Lower leg skin (tissue), 4 donors: ENCODE measurements around the gene SPACDR. TPM values are rescaled to one million over a fixed set of nuclear protein-coding genes. Genes with fewer than 3 reads are reported as not detected.
"Not testable (repeated sequence)": the region's sequence is repeated elsewhere in the genome, so short reads cannot be mapped to it uniquely, and the experiment has no call there.

Experiments used
- DNase-seq, 2 donors: peaks; one replicate each; pipeline ENCODE4 v3.0.0-alpha.2; 2019; ENCODE audit warnings: low spot score in 2 of 2
- H3K4me3 ChIP-seq: fragments of 200-600 bp; sonication (generic); 2 replicates; pipeline ENCODE4 v1.5.1; 2017; ENCODE audit warnings: mild to moderate bottlenecking, low read depth; ENCODE audit not compliant: poor library complexity, severe bottlenecking
- CTCF ChIP-seq, 3 donors: fragments of 450-650 bp; IDR thresholded peaks; one replicate each; pipeline ENCODE4 v1.5.1; 2016; ENCODE audit warnings: antibody characterized with exemption in 3 of 3, mild to moderate bottlenecking in 3 of 3, moderate library complexity in 2 of 3
- POLR2A ChIP-seq, 2 donors: fragments of 450-650 bp; IDR thresholded peaks; one replicate each; pipeline ENCODE4 v1.6.1; 2016 to 2017; ENCODE audit warnings: antibody characterized with exemption in 2 of 2, mild to moderate bottlenecking in 1 of 2, moderate library complexity in 1 of 2
- WGBS, 2 donors: methylation state at CpG; one replicate each; pipeline ENCODE4 v1.1.5; 2018; 5-methylcytosine and 5-hydroxymethylcytosine counted together
- intact Hi-C: fragments of 100-400 bp; cut with DNase I; formaldehyde crosslinking; loops from one replicate; pipeline ENCODE4 v1.15.0; 2023; ENCODE audit warnings: low total_unique reads
- total RNA-seq, 4 donors: library from RNA; depleted of rRNA; stranded (reverse); fragments of >200 nt; gene quantifications; one replicate each; pipeline ENCODE4 v1.1.0, GENCODE V29; 2016

SPACDR gene
- total RNA-seq, 4 donors from 2014 or later: 0.26 to 1.5 TPM; not detected in 2

GRCh38 chr7:100465299-100465698, 1.2 kb upstream of the SPACDR start:
- H3K4me3 ChIP-seq: no peak overlapping the region
- no peak for TF ChIP-seq CTCF (IDR thresholded peaks at IDR 0.05)
- no peak for TF ChIP-seq POLR2A (IDR thresholded peaks at IDR 0.05)
- intact Hi-C loops: loop anchor here (10.0 kb wide), 1 partner anchor 390 kb away; the partner anchor contains the start of gene SLC12A9
- 75% methylated on average over 8 of the region's 8 CpGs for WGBS, 2 donors
- no peak for DNase-seq

- intact Hi-C loops: loop anchor here (10.0 kb wide), 1 partner anchor 390 kb away; the partner anchor contains the start of gene SLC12A9
- whole genome bisulfite sequencing, 2 donors: 90 to 94% methylated on average over 2 of the region's 2 CpGs
- DNase-seq: no peak
- H3K4me3 ChIP-seq: no peak overlapping the region
- no peak for TF ChIP-seq POLR2A (IDR thresholded peaks at IDR 0.05)
- TF ChIP-seq CTCF (IDR thresholded peaks at IDR 0.05): no peak
Observed at GRCh38 chr7:100464791-100465190, 731 bp upstream of the SPACDR start.

- no peak for DNase-seq
- H3K4me3 ChIP-seq: no peak overlapping the region
- WGBS, 2 donors: 91 to 92% methylated on average over 6 of the region's 6 CpGs
- no peak for TF ChIP-seq CTCF (IDR thresholded peaks at IDR 0.05)
- no peak for TF ChIP-seq POLR2A (IDR thresholded peaks at IDR 0.05)
- intact Hi-C loops: no loop called here
Observed at GRCh38 chr7:100457033-100457432, 7.0 kb downstream of the SPACDR start.

- intact Hi-C loops: no loop called here
- no peak for DNase-seq
- 90 to 92% methylated on average over 14 of the region's 14 CpGs for WGBS, 2 donors
- no peak overlapping the region for H3K4me3 ChIP-seq
- TF ChIP-seq CTCF (IDR thresholded peaks at IDR 0.05) (no peak), POLR2A (IDR thresholded peaks at IDR 0.05) (no peak)
Observed at GRCh38 chr7:100456562-100456961, 7.5 kb downstream of the SPACDR start.

GRCh38 chr7:100455206-100455605, 8.9 kb downstream of the SPACDR start:
- intact Hi-C loops: no loop called here
- H3K4me3 ChIP-seq: no peak overlapping the region
- TF ChIP-seq POLR2A (IDR thresholded peaks at IDR 0.05): no peak
- TF ChIP-seq CTCF (IDR thresholded peaks at IDR 0.05): no peak
- no peak for DNase-seq
- WGBS, 2 donors: 77 to 79% methylated on average over 3 of the region's 3 CpGs

- H3K4me3 ChIP-seq, DNase-seq, intact Hi-C loops: not testable (repeated sequence)
- WGBS, 2 donors: 93 to 94% methylated on average over 8 of the region's 8 CpGs
Observed at GRCh38 chr7:100453854-100454253, 10.2 kb downstream of the SPACDR start.
